ENCODE data around the gene KLHL21.
A peak's percentile ranks its signal among the peaks of the same experiment; 100 is the strongest.

Gene KLHL21

DNA sequence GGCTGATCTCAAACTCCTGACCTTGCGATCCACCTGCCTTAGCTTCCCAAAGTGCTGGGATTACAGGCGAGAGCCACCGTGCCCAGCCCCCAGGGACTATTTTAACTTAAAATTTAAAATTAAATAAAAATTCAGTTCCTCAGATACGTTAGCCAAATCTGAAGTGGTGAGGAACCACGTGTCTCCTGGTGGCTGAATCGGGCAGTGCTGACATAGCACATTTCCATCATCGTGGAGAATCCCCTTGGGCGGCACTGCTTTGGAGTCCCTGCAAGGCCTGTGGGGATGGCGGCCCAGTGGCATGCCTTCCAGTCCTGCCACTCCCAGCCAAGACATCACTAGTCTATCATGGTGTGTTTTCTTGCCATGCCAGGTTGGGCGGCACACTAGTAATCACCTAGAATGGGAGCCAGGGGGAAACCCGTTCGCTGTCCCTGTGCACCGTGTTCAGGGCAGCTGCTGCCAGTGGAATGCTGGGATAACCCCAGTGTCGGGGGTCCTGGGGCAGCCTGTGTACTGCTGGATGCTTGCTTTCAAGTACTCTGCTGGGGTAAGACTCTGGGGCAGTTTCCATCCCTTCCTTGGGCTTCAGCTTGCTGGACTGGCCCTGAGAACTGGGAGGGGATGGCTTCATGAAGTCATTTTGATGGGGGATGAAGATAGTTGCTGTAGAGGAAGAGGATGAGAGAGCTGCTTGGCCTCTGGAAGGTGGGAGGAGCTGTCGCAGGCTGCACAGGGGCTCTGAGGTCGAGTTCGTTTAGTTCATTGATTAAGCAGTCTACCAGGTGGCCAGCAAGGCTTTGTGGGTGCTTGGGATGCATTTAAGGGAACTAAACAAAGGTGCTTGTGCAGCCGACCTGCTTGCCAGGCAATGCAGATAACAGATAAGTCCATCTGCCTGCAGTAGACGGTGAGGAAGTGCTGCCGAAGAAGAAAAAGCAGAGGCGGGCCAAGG is 18.3 kb downstream of the KLHL21 start:
- Histone ChIP-seq H3K4me1 (ENCODE audit: control insufficient read depth, insufficient read depth, low read length) (peaks cover 47% of the 10 kb centered on the region), H3K4me3 (ENCODE audit: low read length) (no peak overlapping the region), H3K36me3 (ENCODE audit: control insufficient read depth, insufficient read depth, low read length) (peaks cover 8% of the 10 kb centered on the region), H3K9me3 (ENCODE audit: control insufficient read depth, low read length) (no peaks in the 10 kb centered on the region), H3K9ac (ENCODE audit: low read length) (no peak overlapping the region), H3K27me3 (ENCODE audit: control insufficient read depth, insufficient read depth, low read length) (no peaks in the 10 kb centered on the region)

DNA sequence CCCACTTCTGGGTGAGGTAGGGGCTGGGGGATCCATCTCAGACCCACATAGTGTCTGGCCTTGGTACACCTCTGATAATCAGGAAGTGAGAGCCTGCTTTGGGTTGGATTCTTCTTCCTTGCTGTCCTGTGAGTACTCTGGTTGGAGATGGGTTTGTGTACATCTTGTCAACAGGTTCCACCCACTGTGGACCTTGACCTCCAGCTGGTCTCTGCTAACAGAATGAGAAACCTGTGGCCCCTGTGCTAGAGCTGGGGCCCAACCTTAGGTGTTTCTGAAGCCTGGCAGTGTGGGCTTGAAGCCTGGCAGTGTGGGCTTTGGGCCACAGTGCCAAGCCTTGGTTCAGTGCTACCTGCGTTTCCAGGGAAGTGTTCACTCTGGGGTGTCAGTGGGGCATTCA is 20.3 kb downstream of the KLHL21 start:
- Histone ChIP-seq H3K36me3 (ENCODE audit: control insufficient read depth, insufficient read depth, low read length) (peaks cover 4% of the 10 kb centered on the region), H3K4me3 (ENCODE audit: low read length) (peak overlapping the region; percentile 27), H3K9ac (ENCODE audit: low read length) (peak overlapping the region; percentile 46), H3K27me3 (ENCODE audit: control insufficient read depth, insufficient read depth, low read length) (no peaks in the 10 kb centered on the region), H3K9me3 (ENCODE audit: control insufficient read depth, low read length) (no peaks in the 10 kb centered on the region), H3K4me1 (ENCODE audit: control insufficient read depth, insufficient read depth, low read length) (peaks cover 37% of the 10 kb centered on the region)

DNA sequence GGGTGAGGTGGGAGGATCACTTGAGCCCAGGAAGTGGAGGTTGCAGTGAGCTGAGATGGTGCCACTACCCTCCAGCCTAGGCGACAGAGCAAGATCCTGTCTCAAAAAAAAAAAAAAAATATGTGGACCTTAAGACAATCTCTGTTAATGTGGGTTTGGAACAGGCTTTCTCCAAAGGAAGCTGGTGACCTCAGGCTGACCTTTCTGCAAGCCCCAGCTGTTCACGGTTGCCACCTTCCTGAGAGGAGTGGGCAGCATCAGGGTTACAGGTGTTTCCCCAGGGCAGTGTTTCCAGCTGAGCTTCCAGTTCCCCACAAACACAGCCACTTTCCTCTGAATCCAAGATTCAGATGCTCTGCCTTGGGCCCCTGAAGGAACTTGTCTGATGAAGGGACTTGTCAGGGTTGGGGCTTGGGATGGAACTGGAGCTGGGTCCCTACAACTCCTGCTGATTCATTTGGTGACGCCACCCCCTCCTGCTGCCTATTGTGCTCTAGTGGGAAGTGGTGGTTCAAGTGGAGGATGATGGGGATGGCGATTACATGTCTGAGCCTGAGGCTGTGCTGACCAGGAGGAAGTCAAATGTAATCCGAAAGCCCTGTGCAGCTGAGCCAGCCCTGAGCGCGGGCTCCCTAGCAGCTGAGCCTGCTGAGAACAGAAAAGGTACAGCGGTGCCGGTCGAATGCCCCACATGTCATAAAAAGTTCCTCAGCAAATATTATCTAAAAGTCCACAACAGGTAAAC is 20.9 kb downstream of the KLHL21 start:
- peak overlapping the region; percentile 46 for H3K9ac ChIP-seq (ENCODE audit: low read length)
- H3K4me1 ChIP-seq (ENCODE audit: control insufficient read depth, insufficient read depth, low read length): peaks cover 32% of the 10 kb centered on the region
- H3K27me3 ChIP-seq (ENCODE audit: control insufficient read depth, insufficient read depth, low read length): no peaks in the 10 kb centered on the region
- no peaks in the 10 kb centered on the region for H3K9me3 ChIP-seq (ENCODE audit: control insufficient read depth, low read length)
- H3K4me3 ChIP-seq (ENCODE audit: low read length): peak overlapping the region; percentile 27
- H3K36me3 ChIP-seq (ENCODE audit: control insufficient read depth, insufficient read depth, low read length): peaks cover 4% of the 10 kb centered on the region

DNA sequence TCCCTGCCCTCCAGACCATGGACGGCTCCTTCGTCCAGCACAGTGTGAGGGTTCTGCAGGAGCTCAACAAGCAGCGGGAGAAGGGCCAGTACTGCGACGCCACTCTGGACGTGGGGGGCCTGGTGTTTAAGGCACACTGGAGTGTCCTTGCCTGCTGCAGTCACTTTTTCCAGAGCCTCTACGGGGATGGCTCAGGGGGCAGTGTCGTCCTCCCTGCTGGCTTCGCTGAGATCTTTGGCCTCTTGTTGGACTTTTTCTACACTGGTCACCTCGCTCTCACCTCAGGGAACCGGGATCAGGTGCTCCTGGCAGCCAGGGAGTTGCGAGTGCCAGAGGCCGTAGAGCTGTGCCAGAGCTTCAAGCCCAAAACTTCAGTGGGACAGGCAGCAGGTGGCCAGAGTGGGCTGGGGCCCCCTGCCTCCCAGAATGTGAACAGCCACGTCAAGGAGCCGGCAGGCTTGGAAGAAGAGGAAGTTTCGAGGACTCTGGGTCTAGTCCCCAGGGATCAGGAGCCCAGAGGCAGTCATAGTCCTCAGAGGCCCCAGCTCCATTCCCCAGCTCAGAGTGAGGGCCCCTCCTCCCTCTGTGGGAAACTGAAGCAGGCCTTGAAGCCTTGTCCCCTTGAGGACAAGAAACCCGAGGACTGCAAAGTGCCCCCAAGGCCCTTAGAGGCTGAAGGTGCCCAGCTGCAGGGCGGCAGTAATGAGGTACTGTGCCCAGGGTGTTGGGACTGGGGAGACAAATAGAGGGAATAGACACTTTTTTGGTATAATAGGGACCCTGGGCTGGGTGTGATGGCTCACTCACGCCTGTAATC is 21.9 kb downstream of the KLHL21 start:
- Histone ChIP-seq H3K9ac (ENCODE audit: low read length) (peak overlapping the region; percentile 84), H3K27me3 (ENCODE audit: control insufficient read depth, insufficient read depth, low read length) (no peaks in the 10 kb centered on the region), H3K4me1 (ENCODE audit: control insufficient read depth, insufficient read depth, low read length) (peaks cover 32% of the 10 kb centered on the region), H3K4me3 (ENCODE audit: low read length) (peak overlapping the region; percentile 89), H3K9me3 (ENCODE audit: control insufficient read depth, low read length) (no peaks in the 10 kb centered on the region), H3K36me3 (ENCODE audit: control insufficient read depth, insufficient read depth, low read length) (peaks cover 4% of the 10 kb centered on the region)

DNA sequence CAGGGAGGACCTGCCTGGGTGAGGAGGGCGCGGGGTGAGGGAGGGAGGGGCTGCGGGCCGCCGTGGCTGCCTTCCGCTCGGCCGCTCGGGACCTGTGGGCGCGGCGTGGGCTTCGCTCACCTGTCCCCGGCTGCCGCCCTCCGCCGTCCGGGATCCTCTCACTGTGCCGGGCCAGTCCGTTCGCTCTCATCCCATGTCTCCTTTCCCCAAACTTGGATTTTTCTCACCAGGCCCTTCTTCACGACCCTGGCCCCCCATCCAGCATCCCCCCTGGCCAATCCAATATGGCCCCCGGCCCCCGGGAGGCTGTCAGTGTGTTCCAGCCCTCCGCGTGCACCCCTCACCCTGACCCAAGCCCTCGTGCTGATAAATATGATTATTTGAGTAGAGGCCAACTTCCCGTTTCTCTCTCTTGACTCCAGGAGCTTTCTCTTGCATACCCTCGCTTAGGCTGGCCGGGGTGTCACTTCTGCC is 22.5 kb downstream of the KLHL21 start:
- H3K27me3 ChIP-seq (ENCODE audit: control insufficient read depth, insufficient read depth, low read length): no peaks in the 10 kb centered on the region
- H3K36me3 ChIP-seq (ENCODE audit: control insufficient read depth, insufficient read depth, low read length): peaks cover 4% of the 10 kb centered on the region
- H3K9me3 ChIP-seq (ENCODE audit: control insufficient read depth, low read length): no peaks in the 10 kb centered on the region
- H3K4me3 ChIP-seq (ENCODE audit: low read length): peak overlapping the region; percentile 89
- peak overlapping the region; percentile 84 for H3K9ac ChIP-seq (ENCODE audit: low read length)
- peaks cover 32% of the 10 kb centered on the region for H3K4me1 ChIP-seq (ENCODE audit: control insufficient read depth, insufficient read depth, low read length)

DNA sequence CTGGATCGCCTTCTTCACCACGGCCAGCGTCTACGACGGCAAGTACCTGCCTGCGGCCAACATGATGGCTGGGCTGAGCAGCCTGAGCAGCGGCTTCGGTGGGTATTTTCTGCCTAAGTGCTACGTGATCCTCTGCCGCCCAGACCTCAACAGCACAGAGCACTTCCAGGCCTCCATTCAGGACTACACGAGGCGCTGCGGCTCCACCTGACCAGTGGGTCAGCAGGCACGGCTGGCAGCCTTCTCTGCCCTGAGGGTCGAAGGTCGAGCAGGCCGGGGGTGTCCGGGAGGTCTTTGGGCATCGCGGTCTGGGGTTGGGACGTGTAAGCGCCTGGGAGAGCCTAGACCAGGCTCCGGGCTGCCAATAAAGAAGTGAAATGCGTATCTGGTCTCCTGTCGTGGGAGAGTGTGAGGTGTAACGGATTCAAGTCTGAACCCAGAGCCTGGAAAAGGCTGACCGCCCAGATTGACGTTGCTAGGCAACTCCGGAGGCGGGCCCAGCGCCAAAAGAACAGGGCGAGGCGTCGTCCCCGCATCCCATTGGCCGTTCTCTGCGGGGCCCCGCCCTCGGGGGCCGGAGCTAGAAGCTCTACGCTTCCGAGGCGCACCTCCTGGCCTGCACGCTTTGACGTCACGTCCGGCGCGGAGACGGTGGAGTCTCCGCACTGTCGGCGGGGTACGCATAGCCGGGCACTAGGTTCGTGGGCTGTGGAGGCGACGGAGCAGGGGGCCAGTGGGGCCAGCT is 23.1 kb downstream of the KLHL21 start, which contains the start of gene ZBTB48:
Gene ZBTB48 (plus strand): TSS at position 621 of the 745 bp plus-strand sequence. CDS start 616 bp downstream, outside the sequence.
- Histone ChIP-seq H3K9me3 (ENCODE audit: control insufficient read depth, low read length) (no peaks in the 10 kb centered on the region), H3K27me3 (ENCODE audit: control insufficient read depth, insufficient read depth, low read length) (no peaks in the 10 kb centered on the region), H3K4me3 (ENCODE audit: low read length) (peak within 1 kb of the TSS; percentile 89), H3K36me3 (ENCODE audit: control insufficient read depth, insufficient read depth, low read length) (peaks cover 2% of the 10 kb centered on the region), H3K4me1 (ENCODE audit: control insufficient read depth, insufficient read depth, low read length) (peaks cover 32% of the 10 kb centered on the region), H3K9ac (ENCODE audit: low read length) (peak within 1 kb of the TSS; percentile 84)

DNA sequence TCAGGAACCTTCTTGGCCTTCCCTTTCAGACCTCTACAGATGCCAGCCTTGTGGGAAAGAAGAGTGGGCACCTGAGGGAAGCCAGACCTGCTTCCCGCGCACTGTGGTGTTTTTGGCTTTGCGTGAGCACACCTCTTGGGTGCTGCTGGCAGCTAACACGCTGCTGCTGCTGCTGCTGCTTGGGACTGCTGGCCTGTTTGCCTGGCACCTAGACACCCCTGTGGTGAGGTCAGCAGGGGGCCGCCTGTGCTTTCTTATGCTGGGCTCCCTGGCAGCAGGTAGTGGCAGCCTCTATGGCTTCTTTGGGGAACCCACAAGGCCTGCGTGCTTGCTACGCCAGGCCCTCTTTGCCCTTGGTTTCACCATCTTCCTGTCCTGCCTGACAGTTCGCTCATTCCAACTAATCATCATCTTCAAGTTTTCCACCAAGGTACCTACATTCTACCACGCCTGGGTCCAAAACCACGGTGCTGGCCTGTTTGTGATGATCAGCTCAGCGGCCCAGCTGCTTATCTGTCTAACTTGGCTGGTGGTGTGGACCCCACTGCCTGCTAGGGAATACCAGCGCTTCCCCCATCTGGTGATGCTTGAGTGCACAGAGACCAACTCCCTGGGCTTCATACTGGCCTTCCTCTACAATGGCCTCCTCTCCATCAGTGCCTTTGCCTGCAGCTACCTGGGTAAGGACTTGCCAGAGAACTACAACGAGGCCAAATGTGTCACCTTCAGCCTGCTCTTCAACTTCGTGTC is 23.9 kb downstream of the KLHL21 start:
- Histone ChIP-seq H3K4me1 (ENCODE audit: control insufficient read depth, insufficient read depth, low read length) (peaks cover 32% of the 10 kb centered on the region), H3K27me3 (ENCODE audit: control insufficient read depth, insufficient read depth, low read length) (no peaks in the 10 kb centered on the region), H3K9me3 (ENCODE audit: control insufficient read depth, low read length) (no peaks in the 10 kb centered on the region), H3K4me3 (ENCODE audit: low read length) (no peak overlapping the region), H3K9ac (ENCODE audit: low read length) (peak overlapping the region; percentile 36), H3K36me3 (ENCODE audit: control insufficient read depth, insufficient read depth, low read length) (no peaks in the 10 kb centered on the region)

DNA sequence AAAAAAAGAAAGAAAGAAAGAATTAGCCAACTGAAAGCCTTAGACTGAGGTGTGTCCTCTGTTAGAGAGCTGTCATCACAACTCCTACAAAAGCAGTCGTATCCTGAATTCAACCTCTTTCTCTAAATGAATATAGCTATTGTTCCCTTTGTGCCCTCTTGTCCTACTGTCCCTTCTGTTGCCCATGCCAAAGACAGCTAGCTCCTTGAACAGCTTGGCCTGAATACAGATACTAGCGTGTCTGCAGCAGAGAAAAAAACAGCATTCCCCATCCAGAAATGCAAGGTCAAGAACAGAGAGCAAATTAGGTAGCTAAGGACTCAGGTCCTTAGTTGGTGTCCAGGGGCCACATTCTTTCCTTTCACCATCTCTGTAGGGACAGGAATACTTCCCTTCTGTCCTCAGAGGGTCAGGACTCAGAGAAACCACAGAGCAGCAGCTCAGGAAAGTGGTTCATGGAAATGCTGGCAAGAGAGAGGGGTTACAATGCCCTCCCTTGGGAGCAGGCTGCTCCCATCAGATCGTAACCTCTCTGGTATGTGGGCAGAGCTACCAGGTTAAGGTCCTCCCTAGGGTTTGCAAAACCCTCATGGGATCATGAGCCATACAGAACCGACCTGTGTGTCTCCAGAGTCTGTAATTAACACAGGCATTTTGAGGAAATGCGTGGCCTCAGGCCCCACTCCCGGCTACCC is 24.7 kb downstream of the KLHL21 start:
- no peak overlapping the region for H3K9ac ChIP-seq (ENCODE audit: low read length)
- no peaks in the 10 kb centered on the region for H3K9me3 ChIP-seq (ENCODE audit: control insufficient read depth, low read length)
- H3K4me1 ChIP-seq (ENCODE audit: control insufficient read depth, insufficient read depth, low read length): peaks cover 30% of the 10 kb centered on the region
- no peak overlapping the region for H3K4me3 ChIP-seq (ENCODE audit: low read length)
- H3K27me3 ChIP-seq (ENCODE audit: control insufficient read depth, insufficient read depth, low read length): no peaks in the 10 kb centered on the region
- no peaks in the 10 kb centered on the region for H3K36me3 ChIP-seq (ENCODE audit: control insufficient read depth, insufficient read depth, low read length)

DNA sequence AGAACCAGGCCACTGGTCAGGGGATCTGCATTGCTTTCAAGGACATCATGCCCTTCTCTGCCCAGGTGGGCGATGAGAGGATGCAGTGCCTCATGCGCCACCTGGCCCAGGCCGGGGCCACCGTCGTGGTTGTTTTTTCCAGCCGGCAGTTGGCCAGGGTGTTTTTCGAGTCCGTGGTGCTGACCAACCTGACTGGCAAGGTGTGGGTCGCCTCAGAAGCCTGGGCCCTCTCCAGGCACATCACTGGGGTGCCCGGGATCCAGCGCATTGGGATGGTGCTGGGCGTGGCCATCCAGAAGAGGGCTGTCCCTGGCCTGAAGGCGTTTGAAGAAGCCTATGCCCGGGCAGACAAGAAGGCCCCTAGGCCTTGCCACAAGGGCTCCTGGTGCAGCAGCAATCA is 27.9 kb downstream of the KLHL21 start:
- Histone ChIP-seq H3K36me3 (ENCODE audit: control insufficient read depth, insufficient read depth, low read length) (no peaks in the 10 kb centered on the region), H3K9ac (ENCODE audit: low read length) (no peak overlapping the region), H3K9me3 (ENCODE audit: control insufficient read depth, low read length) (no peaks in the 10 kb centered on the region), H3K4me1 (ENCODE audit: control insufficient read depth, insufficient read depth, low read length) (peaks cover 5% of the 10 kb centered on the region), H3K4me3 (ENCODE audit: low read length) (no peak overlapping the region), H3K27me3 (ENCODE audit: control insufficient read depth, insufficient read depth, low read length) (peaks cover 8% of the 10 kb centered on the region)

DNA sequence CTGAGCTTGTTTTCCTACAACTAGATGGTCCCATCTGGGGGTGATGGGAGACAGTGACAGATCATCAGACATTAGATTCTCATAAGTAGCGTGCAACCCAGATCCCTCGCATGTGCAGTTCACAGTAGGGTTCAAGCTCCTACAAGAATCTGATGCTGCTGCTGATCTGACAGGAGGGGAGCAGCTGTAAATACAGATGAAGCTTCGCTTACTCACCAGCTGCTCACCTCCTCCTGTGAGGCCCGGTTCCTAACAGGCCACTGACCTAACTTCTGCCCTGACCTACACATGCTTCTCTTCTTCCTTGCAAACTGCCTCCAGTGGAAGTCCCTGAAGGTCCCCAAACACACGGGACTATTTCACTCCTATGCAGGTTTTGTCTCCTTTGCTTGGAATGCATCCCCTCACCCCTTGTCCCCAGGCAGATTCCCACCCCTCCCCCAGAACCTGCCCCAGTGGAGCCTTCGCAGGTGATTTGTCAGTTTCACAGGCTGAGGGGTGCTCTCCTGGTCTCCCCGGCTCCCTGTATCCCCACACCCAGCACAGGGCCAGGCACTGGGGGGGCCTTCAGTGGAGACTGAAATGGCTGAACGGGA is 28.5 kb downstream of the KLHL21 start:
- Histone ChIP-seq H3K4me1 (ENCODE audit: control insufficient read depth, insufficient read depth, low read length) (no peaks in the 10 kb centered on the region), H3K27me3 (ENCODE audit: control insufficient read depth, insufficient read depth, low read length) (peaks cover 8% of the 10 kb centered on the region), H3K9ac (ENCODE audit: low read length) (no peak overlapping the region), H3K4me3 (ENCODE audit: low read length) (no peak overlapping the region), H3K9me3 (ENCODE audit: control insufficient read depth, low read length) (no peaks in the 10 kb centered on the region), H3K36me3 (ENCODE audit: control insufficient read depth, insufficient read depth, low read length) (no peaks in the 10 kb centered on the region)
